Activated gamma-delta T cell (primary cell): ENCODE results near the gene MORF4L1.
"Not testable (repeated sequence)": the region's sequence is repeated elsewhere in the genome, so short reads cannot be mapped to it uniquely, and the experiment has no call there.

ENCODE experiments used
- DNase-seq: peaks from one replicate; lab custom pipeline; 2025; lab: John Stamatoyannopoulos, UW

Gene MORF4L1

DNA sequence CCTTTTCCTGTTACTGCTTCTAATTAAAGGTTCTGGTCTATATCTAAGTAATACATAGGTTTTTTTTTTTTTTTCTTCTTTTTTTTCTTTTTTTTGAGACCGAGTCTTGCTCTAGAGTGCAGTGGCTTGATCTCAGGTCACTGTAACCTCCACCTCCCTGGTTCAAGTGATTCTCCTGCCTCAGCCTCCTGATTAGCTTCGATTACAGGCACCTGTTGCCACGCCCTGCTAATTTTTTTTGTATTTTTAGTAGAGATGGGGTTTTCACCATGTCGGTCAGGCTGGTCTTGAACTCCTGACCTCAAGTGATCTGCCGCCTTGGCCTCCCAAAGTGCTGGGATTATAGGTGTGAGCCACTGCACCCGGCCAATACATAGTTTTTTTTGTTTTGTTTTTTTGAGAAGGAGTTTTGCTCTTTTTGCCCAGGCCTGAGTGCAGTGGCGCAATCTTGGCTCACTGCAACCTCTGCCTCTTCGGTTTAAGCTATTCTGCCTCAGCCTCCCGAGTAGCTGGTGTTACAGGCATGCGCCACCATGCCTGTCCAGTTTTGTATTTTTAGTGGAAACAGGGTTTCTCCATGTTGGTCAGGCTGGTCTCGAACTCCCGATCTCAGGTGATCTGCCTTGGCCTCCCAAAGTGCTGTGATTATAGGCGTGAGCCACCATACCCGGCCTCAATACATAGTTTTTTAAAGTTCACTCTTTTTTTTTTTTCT, 28.3 kb downstream of the MORF4L1 start:
- DNase-seq: not testable (repeated sequence)

DNA sequence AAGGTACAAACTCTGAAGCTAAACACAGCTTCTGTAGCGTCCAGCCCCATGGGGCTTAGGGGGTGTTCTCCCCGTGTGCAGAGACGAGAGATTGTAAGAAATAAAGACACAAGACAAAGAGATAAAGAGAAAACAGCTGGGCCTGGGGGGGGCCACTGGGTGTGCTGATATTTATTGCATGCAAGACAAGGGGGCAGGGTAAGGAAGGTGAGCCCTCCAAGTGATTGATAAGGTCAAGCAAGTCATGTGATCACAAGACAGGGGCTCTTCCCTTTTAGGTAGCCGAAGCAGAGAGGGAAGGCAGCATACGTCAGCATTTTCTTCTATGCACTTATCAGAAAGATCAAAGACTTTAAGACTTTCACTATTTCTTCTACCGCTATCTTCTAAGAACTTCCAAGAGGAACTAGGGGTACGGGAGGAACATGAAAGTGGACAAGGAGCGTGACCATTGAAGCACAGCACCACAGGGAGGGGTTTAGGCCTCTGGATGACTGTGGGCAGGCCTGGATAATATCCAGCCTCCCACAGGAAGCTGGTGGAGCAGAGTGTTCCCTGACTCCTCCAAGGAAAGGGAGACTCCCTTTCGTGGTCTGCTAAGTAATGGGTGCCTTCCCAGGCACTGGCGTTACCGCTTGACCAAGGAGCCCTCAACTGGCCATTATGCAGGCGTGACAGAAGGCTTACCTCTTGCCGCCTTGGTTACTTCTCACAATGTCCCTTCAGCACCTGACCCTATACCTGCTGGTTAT, 29.8 kb downstream of the MORF4L1 start:
- not testable (repeated sequence) for DNase-seq

DNA sequence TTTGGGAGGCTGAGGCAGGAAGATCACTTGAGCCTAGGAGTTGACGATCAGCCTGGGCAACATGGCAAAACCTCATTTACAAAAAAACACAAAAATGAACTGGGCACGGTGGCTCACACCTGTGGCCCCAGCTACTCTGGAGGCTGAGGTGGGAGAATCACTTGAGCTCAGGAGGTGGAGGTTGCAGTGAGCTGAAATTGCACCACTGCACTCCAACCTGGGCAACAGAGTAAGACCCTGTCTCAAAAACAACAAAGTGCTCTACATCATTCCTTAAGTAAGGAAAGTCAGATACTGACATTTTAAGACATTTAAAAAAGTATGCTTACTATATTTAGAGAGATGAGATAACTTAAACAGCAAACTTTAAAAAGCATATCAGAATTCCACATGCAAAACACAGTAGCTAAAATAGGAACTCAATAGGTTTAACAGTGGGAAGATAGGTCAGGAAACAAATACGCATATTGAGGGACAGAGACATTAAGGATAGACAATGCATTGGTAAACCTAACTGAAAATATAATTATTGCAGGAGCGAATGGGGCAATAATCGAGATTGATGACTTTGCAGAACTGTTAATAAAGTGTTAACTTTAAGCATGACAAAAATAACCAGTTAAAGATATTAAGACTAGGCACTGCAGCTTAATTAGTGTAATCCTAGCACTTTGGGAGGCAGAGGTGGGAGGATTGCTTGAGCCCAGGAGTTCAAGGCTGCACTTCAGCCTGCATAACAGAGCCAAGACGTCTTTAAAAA, 32.1 kb downstream of the MORF4L1 start:
- no peak for DNase-seq

DNA sequence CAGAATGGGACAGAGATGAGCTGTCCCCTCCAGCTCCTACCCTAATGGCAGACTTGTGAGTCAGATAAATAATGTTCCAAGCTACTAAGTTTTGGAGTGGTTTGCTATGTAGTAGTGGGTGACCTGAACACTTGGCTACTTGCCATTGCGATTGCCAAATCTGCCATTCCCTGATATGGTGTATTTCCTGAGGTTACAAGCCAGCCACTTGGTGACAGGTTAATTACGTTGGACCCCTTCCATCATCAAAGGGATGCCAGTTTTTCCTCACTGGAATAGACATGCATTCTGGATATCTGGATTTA, 33.6 kb downstream of the MORF4L1 start:
- no peak for DNase-seq

DNA sequence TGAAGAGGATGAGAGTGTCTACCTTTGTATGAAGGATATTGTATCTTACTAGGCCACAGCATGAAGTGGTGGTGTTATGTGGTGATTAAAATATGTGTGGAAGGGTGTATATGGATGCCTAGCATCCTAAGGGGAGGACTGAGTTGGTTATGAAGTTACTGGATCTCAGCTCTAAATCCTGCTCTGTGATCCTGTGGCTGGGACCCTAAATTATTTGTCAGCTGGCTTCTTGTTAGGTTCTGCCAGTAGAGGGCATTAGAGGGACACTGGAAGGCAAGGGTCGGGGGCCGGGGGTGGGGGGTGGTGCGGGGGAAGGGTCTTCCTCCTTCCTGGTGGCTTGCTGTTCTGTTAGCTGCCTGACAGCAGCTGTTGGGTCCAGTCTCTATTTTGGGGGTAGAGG, 34.9 kb downstream of the MORF4L1 start:
- DNase-seq: no peak

DNA sequence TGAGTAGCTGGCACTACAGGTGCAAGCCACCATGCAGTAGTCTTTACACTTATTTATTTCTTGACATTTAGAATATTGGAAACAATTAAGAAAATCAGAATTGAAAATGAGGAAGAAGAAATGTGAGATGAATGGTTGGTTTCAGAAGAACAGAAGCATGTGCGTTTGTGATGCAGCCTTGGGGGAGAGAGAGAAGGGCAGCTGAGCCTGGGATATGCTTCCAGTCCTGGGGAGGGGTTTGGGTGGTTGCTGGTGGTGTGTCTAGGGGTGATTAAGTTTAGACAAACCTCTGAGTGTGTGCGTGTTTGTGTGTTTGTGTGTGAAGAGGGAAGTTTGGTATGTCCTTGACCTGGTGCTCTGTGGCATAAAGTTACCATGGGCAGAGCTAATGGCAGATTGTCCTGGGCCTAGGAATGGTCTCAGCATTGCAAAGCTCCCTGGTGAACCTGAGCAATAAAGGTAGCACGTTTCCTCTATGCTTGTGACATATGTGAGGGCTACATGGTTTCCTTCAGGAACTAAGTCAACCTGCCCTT, 36.5 kb downstream of the MORF4L1 start:
- no peak for DNase-seq

DNA sequence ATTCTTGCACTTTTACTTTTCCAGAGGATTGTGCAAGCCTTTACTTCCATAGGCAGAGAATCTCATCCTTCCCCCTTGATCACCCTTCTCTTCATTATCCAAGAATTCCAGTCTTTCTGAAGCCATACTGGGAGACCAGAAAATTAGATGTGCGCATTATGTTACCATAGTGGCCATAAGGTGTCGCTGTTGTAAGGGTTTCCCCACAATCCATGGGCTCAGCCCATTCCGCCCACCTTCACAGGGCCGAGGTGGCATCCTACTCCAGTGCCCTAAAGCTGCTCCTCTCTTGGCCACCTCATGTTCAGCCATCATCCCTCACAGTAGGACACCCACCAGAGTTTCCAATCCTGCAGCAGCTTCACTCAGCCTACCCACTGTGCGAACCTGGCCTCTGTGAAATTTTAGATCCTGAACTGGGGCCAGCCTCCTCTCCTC, 37.1 kb downstream of the MORF4L1 start:
- DNase-seq: no peak

DNA sequence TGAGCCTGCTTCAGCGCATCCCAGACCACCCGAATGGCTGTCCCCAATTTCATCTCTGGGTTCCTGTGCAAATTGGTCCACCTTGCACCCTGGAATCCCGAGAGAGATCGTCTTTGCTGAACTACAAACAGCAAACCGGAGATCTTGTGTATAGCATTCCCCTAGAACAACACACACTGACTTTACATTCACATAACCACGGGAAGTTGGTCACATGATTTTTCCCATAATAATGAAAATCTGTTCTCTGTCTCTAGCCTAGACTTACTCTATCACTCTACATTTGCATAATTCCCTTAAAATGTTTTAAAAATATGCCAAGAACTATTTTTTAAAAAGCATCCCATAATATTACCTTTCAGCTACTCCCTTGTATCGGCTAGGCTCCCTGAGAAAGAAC, 37.6 kb downstream of the MORF4L1 start:
- DNase-seq: no peak

DNA sequence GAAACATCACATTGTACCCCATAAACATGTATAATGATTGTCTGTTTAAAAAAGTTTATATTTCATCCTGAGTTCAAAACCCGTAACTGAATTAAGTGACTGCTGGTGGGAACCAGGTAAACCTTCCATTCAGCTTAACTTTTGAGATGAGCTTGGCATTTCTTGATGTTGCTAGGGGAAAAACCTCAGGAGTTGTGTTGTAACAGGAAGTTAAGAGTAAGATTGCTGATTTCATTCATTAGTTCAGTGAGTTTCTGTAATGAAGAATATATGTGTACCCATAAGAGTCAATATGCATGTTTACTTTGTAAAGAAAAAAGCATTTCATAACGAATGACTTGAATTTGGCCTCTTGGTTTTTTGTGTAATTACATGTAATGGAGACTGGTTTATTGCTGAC, 39.6 kb downstream of the MORF4L1 start:
- DNase-seq: no peak

DNA sequence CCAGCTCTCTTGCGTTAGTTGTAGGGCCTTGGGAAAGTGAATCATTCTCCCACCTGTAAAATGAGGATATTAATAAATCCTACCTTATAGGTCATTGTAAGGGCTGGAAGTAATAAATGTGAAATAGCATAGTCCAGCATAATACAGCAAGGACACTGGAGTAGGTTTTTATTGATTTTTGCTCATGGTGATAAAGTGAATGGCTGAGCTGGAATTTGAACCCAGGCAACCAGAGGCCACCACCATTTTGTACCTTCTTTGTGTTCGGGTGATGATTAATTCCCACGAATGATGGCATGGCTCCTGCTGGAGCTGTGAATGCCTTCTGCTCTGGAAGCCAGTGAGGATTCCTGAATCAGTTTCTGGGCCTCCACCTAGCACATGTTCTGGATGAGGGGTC, 40.3 kb downstream of the MORF4L1 start:
- DNase-seq: no peak

DNA sequence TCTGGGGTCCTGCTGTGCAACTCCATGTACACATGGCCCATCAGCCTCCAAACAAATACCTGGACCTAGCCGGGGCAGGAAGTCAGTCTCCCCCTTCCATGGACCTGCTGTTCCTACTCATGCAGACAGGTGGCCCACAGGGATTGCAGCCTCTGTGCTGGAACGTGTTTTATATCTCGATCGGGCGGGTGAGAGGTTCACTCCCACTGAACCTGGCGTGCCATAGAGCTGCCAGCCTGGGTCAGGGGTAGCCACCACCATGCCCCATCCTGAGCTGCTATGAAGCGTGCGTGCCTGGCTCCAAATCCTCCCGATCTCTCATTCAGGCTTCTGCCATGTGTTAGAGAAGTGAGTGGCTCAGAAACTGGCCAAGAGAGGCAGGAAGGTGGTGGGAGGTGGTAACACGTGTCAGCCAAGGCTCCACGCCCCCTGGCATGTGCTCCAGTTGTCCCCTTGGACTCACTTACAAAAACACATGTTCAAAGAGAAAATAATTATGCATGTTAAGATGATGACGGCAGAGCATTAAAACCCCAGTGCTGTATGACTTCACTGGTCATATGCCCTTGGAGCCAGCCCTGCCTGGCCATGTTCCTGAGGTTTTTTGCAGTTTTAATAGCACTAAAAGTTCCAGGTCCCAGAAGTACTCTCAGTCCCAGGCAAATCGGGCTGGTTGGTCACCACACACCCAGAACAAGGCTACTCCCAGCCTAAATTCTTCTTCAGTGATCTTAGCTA, 41.5 kb downstream of the MORF4L1 start:
- DNase-seq: no peak

DNA sequence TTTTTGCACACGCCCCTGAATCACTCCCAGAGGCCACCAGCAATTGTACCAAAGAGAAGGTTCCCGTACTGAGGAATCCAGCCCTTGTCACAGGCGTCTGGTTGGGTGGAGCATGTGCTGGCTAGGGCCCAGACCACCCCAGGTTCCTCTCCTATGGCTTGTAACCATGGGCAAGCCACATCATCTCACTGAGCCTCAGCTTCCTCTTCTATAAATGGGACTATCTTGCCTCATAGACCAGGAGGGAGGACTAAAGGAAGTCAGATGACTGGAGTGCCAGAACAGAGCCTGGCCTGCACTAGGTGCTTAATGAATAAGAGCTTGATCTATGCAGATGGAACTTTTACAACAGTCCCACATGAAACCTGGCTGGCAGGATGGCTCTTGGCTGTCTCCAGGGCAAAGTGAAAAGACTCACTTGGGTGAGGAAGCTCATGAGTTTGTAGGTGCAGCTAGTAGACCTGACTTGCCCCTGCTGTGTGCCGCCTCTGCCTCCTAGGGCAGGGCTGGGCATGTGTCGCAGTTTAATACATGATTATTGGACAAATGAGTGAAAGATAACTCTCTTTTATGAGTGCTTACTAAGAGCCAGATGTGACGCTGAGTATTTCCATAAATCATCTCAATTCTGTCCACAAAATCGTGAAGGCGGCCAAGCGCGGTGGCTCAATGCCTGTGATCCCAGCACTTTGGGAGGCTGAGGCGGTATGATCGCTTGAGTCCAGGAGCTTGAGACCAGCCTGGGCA, 42.8 kb downstream of the MORF4L1 start:
- DNase-seq: no peak

DNA sequence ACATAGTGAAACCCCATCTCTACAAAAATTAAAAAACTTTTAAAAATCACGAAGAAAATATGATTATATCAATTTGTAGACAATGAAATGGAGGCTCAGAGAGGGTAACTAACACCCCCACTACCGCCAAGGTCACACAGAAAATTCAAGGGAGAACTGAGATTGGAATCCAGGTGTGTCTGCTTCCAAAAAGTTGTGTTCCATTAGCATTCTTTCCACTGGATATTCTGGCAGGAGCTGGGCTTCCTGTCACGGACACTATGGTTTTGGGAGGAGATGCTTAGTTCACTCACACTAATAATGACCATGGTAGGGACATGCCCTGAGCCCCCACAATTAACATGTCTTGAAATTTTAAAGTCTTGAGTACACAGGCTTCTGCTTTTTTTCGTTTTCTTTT, 43.4 kb downstream of the MORF4L1 start:
- no peak for DNase-seq

DNA sequence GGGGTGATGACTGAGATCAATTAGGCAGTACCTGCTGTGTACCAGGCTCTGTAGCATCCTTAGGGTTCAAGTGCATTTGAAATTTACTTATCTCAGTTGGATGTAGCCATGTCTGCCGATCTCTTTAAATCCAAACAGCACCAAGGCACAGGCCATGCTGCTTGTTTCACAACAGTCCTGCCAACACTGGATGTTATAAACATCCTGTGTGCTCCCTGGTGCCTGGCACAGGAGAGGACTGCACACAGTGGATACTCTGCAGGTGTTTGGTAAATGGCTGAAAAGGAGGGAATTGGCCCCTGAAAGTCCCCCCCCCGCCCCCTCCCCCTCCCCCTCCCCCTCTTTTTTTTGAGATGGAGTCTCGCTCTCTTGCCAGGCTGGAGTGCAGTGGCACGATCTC, 45.2 kb downstream of the MORF4L1 start:
- DNase-seq: no peak

DNA sequence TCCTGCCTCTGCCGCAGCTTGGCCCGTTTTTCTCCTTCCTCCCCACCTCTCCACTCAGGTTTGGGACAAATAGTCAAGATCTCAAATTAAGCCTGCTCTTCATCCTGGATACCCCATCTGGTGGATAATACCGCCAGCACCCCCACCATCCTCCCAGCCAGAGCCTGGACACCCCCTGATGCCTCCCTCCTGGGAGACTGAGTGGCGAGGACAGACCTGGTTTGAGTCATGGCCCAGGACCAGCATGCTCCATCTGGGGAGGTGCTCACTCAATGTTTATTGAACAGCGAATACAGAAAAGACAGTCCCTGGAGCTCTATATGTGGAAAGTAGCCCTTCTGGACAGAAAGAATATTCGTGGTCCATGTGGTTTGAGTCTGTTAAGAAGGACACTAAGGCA, 48.8 kb downstream of the MORF4L1 start:
- DNase-seq: no peak

DNA sequence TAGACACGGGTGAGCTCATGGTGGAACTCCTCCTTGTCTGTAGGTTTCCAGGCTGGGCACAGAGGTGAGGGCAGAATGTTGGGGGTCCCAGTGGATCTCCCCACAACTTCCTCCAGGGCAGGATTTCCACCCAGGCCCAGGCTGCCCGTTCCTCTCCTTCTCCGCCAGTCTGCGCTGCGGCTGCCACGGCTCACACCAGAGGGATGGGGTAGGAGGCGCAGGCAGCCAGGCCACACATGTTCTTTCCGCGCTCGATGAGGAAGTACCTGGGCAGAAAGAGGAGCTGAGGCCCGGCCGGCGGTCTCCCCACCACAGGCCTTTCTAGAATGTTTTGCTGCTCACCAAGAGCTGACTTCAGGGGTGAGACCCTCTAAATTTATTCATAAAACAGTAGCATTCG, 49.2 kb downstream of the MORF4L1 start:
- DNase-seq: no peak

DNA sequence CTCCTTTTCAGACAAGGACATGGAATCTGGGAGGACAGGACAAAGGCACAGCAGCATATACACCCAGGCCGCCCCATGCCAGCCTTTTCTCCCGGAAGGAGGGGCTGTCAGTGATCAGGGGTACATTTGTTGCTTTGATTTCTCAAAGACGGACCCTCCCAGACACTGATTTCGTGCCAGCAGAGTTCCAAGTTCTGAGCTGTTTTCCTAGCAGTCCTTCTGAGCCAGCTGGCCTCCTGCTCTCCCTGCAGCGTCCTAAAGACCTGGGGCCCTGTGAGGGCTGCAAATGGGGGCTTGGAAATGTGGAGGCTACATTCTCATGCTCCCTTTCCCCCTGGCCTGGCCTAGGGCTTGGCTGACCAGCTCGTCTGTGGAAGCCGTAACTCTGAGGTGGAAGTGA, 49.8 kb downstream of the MORF4L1 start:
- DNase-seq: no peak

DNA sequence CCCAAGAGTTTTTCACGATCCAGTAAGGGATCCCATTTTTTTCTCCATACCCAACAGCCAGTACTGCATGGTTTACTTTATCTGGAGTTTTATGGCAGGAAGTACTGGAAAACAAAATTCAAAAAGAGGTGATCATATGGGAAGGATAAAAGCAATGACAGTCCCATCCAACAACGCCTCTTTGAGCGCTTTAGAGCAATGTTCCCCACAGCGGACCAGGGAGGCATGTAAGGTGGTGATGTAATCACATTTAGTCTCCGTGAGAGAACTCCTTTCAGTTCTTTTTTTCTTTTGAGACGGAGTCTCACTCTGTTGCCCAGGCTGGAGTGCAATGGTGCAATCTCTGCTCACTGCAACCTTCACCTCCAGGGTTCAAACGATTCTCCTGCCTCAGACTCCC, 50.3 kb downstream of the MORF4L1 start:
- DNase-seq: no peak

DNA sequence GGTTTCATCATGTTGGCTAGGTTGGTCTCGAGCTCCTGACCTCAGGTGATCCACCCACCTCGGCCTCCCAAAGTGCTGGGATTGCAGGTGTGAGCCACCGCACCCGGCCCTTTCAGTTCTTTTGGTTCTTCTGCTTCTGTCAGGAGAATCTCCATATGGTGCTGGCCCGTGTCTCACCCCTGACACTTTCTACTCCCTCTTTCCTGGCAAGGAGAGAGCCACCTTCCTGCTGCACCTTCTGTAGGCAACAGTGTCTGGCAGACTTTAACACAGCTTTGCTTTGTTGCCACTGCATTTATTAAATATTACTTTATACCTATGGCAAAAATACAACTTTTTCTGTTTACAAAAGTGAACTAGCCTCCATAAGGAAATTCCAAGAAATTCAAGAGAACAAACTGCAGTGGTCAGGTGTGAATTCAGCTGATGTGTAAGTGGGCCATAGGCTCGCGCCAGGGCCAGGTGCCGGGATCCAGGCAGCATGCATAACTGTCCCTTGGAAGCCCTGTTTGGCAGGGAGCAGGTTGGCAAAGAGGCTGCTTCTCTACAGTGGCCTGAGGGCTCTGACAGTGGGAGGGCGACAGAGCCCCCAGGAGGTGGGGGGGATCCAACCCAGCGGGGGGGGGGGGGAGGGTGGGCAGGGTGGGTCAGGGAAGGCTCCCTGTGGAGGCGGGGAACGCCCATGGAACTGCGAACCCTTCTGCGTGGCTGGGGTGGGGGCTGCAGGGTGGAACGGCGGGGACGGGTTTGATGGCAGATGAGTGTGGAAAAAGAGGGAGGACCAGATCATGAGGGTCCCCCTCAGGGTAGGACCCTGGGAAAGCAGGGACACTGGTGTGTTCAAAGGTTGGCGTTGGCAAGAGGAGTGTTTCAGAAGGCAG, 51.0 kb downstream of the MORF4L1 start:
- DNase-seq: no peak

DNA sequence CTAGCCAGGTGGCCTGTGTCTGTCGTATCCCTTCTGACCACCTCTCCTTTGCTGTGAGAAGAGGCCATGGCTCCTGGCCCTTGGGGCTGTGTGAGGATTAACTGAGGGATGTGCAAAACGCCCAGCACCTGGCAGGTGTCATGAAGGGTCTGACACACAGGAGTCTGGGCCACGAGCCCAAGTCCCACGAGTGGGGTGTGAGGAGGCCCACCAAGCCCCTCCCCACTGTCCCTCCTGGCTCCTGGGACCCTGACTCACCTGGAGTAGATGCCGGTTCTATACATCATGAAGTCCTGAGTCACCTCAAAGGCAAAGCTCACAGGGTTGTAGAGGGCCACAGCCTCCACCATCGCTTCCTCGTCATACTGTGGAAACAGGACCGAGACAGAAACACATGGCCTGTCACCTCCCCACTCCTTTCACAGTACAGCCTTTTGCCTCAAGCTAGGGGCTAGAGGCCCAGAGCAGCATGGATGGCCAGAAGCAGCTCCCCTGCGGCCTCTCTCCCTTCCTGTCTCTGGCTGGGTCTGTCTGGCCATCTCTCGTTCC, 52.5 kb downstream of the MORF4L1 start:
- DNase-seq: no peak
